GM12801 (cell line): ENCODE results near the gene C17orf100.

Experiments
- TF ChIP-seq, protein P1 (sequence below): IDR thresholded peaks from one replicate; pipeline ENCODE4 v1.5.1; 2011; ENCODE audit warnings: control low read depth; ENCODE audit not compliant: insufficient read length; ENCODE audit errors: extremely low read depth

The C17orf100 gene

DNA sequence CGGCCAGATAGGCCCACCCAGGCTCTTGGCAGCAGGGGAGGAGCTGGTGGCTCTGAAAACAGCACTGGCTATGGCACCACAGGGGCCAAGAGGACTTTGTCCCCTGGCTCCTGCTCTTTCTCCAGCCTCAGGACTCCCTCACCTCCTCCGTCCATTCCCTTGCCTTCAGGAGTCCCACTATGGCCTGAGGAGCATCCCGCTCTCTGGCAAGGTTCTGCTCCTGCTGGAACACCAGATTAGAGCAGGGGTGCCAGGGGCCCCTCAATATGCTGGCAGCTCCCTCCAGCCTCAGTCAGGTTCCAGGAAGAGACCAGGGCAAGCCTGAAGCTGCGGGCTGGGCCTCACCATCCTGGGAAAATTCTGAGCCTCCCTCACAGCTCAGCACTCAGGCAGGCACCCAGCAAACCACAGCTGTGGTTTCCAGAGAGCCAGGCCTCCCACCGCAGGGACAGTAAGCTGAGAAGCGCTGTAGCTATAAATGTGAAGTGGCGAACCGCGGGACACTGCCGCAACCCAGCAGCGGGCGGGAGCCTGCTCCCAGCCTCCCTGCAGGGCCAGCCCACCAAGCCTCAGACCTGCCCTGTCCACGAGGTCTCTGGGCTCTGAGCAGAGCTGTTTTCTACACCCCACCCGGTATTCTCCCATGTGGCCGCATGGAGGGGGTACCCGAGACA is 25.7 kb downstream of the C17orf100 start:
- TF ChIP-seq, protein P1, sequence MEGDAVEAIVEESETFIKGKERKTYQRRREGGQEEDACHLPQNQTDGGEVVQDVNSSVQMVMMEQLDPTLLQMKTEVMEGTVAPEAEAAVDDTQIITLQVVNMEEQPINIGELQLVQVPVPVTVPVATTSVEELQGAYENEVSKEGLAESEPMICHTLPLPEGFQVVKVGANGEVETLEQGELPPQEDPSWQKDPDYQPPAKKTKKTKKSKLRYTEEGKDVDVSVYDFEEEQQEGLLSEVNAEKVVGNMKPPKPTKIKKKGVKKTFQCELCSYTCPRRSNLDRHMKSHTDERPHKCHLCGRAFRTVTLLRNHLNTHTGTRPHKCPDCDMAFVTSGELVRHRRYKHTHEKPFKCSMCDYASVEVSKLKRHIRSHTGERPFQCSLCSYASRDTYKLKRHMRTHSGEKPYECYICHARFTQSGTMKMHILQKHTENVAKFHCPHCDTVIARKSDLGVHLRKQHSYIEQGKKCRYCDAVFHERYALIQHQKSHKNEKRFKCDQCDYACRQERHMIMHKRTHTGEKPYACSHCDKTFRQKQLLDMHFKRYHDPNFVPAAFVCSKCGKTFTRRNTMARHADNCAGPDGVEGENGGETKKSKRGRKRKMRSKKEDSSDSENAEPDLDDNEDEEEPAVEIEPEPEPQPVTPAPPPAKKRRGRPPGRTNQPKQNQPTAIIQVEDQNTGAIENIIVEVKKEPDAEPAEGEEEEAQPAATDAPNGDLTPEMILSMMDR = no peak

DNA sequence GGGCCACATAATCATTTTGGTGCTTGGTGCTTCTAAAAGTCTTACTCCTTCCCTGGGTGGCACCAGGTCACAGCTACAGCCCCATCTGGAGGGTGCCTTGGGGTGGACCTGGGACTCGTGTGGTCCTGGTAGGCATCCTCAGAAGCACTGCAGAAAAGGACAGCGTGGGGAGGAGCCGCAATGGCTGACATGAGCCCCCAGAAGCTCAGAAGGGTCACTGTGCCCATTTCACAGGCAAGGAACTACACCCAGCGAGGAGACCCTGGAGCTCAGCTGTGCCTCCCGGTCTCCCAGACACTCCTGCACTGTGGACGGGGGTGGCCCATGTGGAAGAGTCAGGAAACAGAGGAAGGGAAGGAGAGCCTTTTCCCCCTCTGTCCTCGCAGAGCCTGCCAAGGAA is 26.4 kb downstream of the C17orf100 start:
- TF ChIP-seq, protein P1 = no peak

DNA sequence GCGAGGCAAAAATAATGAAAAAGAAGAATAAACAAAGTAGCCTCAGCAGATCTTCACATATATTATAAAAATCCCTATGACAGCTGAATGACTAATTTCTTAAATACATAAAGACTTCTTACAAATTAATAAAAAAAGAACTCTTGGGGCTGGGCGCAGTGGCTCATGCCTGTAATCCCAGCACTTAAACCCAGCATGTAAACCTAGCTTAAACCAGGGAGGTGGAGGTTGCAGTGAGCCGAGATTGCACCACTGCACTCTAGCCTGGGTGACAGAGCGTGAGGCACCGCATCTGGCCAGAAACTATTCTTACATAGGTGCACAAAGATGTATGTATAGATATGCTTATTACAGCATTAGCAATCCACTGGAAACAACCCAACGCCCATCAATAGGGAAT is 27.7 kb downstream of the C17orf100 start:
- TF ChIP-seq, protein P1 = no peak

DNA sequence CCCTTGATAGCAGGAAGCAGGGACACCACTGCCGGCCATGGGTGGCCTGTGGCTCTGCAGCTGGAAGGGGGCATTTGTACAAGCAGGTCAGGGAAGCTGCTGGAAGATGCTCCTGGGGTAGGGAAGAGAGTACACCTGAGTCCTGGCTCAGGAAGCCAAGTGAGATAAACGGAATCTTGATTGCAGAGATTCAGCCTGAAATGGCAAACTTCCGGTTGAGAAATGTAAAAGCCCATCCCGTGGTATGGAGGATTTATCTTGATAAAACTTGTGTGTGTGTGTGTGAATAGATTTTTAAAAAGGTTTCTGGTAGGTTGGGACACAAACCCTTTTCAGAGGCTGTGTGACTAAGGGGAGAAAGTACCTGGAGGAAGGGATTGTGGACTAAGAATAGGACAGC is 29.6 kb downstream of the C17orf100 start:
- TF ChIP-seq, protein P1 = no peak

DNA sequence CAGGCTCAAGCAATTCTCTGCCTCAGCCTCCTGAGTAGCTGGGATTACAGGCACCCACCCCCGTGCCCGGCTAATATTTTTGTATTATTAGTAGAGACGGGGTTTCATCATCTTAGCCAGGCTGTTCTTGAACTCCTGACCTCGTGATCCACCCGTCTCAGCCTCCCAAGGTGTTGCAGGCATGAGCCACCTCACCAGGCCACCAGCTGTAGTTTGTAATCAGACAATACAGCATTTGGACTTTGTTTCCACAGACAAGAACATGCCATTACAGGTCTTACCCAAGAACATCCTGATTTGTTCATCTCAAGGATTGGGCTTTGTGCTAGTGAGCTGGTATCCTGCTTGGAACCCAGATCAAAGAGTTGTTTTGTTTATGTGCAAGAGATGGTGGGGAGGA is 30.1 kb downstream of the C17orf100 start:
- TF ChIP-seq, protein P1 = no peak

DNA sequence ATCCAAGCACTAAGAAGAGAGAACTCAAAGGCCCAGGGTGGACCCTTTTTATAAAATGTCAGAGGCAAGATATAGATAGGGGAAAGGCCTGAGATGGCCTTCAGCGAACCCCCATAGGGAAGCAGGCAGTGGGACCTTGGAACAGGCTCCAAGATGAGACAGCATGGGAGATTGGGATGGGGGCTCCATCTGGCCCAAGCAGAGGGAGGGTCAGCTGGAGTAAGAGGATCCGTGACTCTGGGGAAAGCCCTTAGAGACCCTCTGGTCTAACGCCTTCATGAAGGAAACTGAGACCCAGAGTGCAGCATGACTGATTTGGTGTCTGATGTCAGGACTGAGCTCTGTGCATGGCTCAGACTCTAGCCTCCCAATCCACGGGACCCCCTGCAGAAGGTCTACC is 30.8 kb downstream of the C17orf100 start:
- TF ChIP-seq, protein P1 = no peak

DNA sequence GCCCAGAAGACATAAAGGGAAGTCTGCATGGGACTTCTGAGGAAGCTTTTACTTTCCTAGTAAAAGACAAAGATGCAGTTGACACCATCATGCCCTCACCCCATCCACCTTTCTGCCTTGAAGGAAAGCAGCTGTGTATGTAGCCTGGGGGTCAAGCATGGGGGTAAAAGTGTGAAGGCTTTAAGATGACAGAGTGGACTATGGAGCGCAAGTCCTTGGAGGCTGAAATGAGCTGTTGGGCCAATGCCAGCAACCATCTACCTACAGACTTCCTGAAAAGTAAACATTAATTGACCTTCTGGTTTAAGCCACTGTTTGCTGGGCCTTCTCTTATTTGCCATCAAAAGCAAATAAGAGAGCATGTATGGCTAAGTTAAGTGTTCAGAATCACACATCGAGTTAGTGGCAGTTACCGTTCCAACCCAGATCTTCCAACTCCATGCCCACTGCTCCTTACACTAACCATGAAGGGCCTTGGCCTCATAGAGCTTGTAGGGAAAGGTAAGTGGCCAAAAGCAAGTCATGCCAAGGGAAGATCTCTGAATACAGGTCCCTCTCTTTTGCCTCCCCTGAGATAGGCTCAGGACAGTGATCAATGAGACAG is 31.6 kb downstream of the C17orf100 start:
- TF ChIP-seq, protein P1 = no peak
